IMR-90 (cell line): ENCODE results near the gene ANKRD44. TPM values are rescaled to one million over a fixed set of nuclear protein-coding genes. Genes with fewer than 3 reads are reported as not detected.
A peak's percentile ranks its signal among the peaks of the same experiment; 100 is the strongest.

Experiments
- ATAC-seq: fragments of 200-7000 bp; cut with Tn5 transposase; 2 replicates; pipeline ENCODE4 v1.9.1; 2020; ENCODE audit warnings: low read depth, mild to moderate bottlenecking, moderate library complexity
- BruUV-seq: library from RNA; stranded (reverse); fragments of 400-500 nt; replicated peaks from 2 replicates; lab custom pipeline; 2021; lab: Mats Ljungman, UMichigan
- CTCF ChIA-PET: fragments of 300-600 bp; formaldehyde crosslinking; extraction: SDS; loops from one replicate; lab custom pipeline; 2021; ENCODE audit warnings: antibody characterized with exemption; lab: Yijun Ruan, JAX
- POLR2A ChIA-PET: fragments of 300-600 bp; sonication (Branson Sonifier 250); formaldehyde crosslinking; loops from one replicate; lab custom pipeline; 2022; ENCODE audit warnings: antibody characterized with exemption; ENCODE audit not compliant: unreplicated experiment; lab: Charles Lee
- DNase-seq: peaks from one replicate; pipeline ENCODE4 v3.0.0; 2013
- H2AFZ ChIP-seq: replicated peaks from 2 replicates; pipeline ENCODE3; 2013; ENCODE audit warnings: low read length, mild to moderate bottlenecking; ENCODE audit not compliant: poor library complexity
- H2AK5ac ChIP-seq: 2 replicates; pipeline ENCODE4 v1.6.1; 2013; ENCODE audit warnings: low read depth, low read length, inconsistent platforms
- H2AK9ac ChIP-seq: replicated peaks from 2 replicates; pipeline ENCODE3; 2013; ENCODE audit warnings: mild to moderate bottlenecking, low read depth, low read length, moderate library complexity; ENCODE audit not compliant: poor library complexity
- H2BK120ac ChIP-seq: 2 replicates; pipeline ENCODE4 v1.6.1; 2013; ENCODE audit warnings: low read depth, low read length, inconsistent platforms
- H2BK15ac ChIP-seq: 3 replicates; pipeline ENCODE4 v1.6.1; 2013; ENCODE audit warnings: low read depth, low read length, inconsistent platforms
- H2BK20ac ChIP-seq: 2 replicates; pipeline ENCODE4 v1.6.1; 2013; ENCODE audit warnings: low read depth, mild to moderate bottlenecking, inconsistent platforms, low read length, moderate library complexity
- H2BK5ac ChIP-seq: 2 replicates; pipeline ENCODE4 v1.6.1; 2013; ENCODE audit warnings: mild to moderate bottlenecking, low read depth, low read length, inconsistent platforms; ENCODE audit not compliant: poor library complexity, severe bottlenecking
- H3K14ac ChIP-seq: replicated peaks from 2 replicates; pipeline ENCODE4 v1.6.1; 2013; ENCODE audit warnings: low read depth, low read length, inconsistent platforms
- H3K18ac ChIP-seq: 2 replicates; pipeline ENCODE4 v1.6.1; 2013; ENCODE audit warnings: low read depth, low read length, control low read depth
- H3K23ac ChIP-seq: 2 replicates; pipeline ENCODE4 v1.6.1; 2013; ENCODE audit warnings: low read depth, low read length, inconsistent platforms
- H3K27ac ChIP-seq: 2 replicates; pipeline ENCODE4 v1.5.1; 2013; ENCODE audit warnings: mild to moderate bottlenecking, control low read depth, low read length; ENCODE audit not compliant: insufficient read depth
- H3K27me3 ChIP-seq: 2 replicates; pipeline ENCODE4 v1.6.1; 2013; ENCODE audit warnings: low read length; ENCODE audit not compliant: control insufficient read depth, insufficient read depth
- H3K36me3 ChIP-seq: 2 replicates; pipeline ENCODE4 v1.6.1; 2013; ENCODE audit warnings: low read length, mixed read lengths; ENCODE audit not compliant: control insufficient read depth, insufficient read depth
- H3K4ac ChIP-seq: 2 replicates; pipeline ENCODE4 v1.6.1; 2013; ENCODE audit warnings: low read depth, low read length, inconsistent platforms
- H3K4me1 ChIP-seq: 2 replicates; pipeline ENCODE4 v1.6.1; 2013; ENCODE audit warnings: low read length, mixed read lengths; ENCODE audit not compliant: control insufficient read depth, insufficient read depth
- H3K4me2 ChIP-seq: 2 replicates; pipeline ENCODE4 v1.6.1; 2013; ENCODE audit warnings: low read depth, mild to moderate bottlenecking, control low read depth, low read length, moderate library complexity
- H3K4me3 ChIP-seq: 2 replicates; pipeline ENCODE4 v1.5.1; 2013; ENCODE audit warnings: low read depth, mild to moderate bottlenecking, control low read depth, low read length, moderate library complexity; ENCODE audit not compliant: insufficient read depth
- H3K56ac ChIP-seq: 2 replicates; pipeline ENCODE4 v1.6.1; 2013; ENCODE audit warnings: low read length, inconsistent platforms; ENCODE audit not compliant: insufficient read depth; ENCODE audit errors: extremely low read depth
- H3K79me1 ChIP-seq, 2 experiments: 2 replicates each; pipeline ENCODE4 v1.6.1; 2013; ENCODE audit warnings: low read length in 2 of 2, inconsistent platforms in 1 of 2, low read depth in 1 of 2
- H3K9ac ChIP-seq: 2 replicates; pipeline ENCODE4 v1.6.1; 2013; ENCODE audit warnings: low read depth, low read length, control low read depth
- H3K9me1 ChIP-seq: 2 replicates; pipeline ENCODE4 v1.6.1; 2013; ENCODE audit warnings: low read length, inconsistent platforms; ENCODE audit not compliant: insufficient read depth
- H3K9me3 ChIP-seq: 2 replicates; pipeline ENCODE4 v1.6.1; 2013; ENCODE audit warnings: low read length; ENCODE audit not compliant: control insufficient read depth, insufficient read depth
- H4K20me1 ChIP-seq: 2 replicates; pipeline ENCODE4 v1.6.1; 2013; ENCODE audit warnings: low read length, inconsistent platforms; ENCODE audit not compliant: insufficient read depth
- H4K5ac ChIP-seq: 2 replicates; pipeline ENCODE4 v1.6.1; 2013; ENCODE audit warnings: mild to moderate bottlenecking, low read depth, low read length, control low read depth
- H4K8ac ChIP-seq, 2 experiments: 2 replicates each; pipeline ENCODE4 v1.6.1; 2013; ENCODE audit warnings: low read depth in 2 of 2, low read length in 2 of 2, control low read depth in 1 of 2, inconsistent platforms in 1 of 2
- H4K91ac ChIP-seq: 2 replicates; pipeline ENCODE4 v1.6.1; 2013; ENCODE audit warnings: low read depth, low read length, inconsistent platforms; ENCODE audit not compliant: insufficient read depth
- BHLHE40 ChIP-seq: fragments of 150-350 bp; IDR thresholded peaks from 2 replicates; pipeline ENCODE4 v1.6.1; 2016; ENCODE audit warnings: mild to moderate bottlenecking, low read depth, low read length
- CEBPB ChIP-seq: IDR thresholded peaks from 2 replicates; pipeline ENCODE4 v1.6.1; 2012; ENCODE audit warnings: low read depth, low read length, improper control_type of control experiment
- CHD1 ChIP-seq: IDR thresholded peaks from 2 replicates; pipeline ENCODE4 v1.6.1; 2012; ENCODE audit warnings: low read depth, low read length, improper control_type of control experiment
- ELK1 ChIP-seq: fragments of 150-350 bp; IDR thresholded peaks from 2 replicates; pipeline ENCODE4 v1.6.1; 2016; ENCODE audit warnings: low read depth, mild to moderate bottlenecking, low read length, moderate library complexity, borderline replicate concordance
- FOS ChIP-seq: fragments of 150-350 bp; IDR thresholded peaks from 2 replicates; pipeline ENCODE4 v1.6.1; 2016; ENCODE audit warnings: low read depth, low read length
- MAZ ChIP-seq: IDR thresholded peaks from 2 replicates; pipeline ENCODE4 v1.6.1; 2012; ENCODE audit warnings: low read depth, mild to moderate bottlenecking, low read length, improper control_type of control experiment, moderate library complexity, borderline replicate concordance
- NFE2L2 ChIP-seq: fragments of 150-350 bp; IDR thresholded peaks from 2 replicates; pipeline ENCODE4 v1.6.1; 2016; ENCODE audit warnings: low read depth, mild to moderate bottlenecking, low read length
- RCOR1 ChIP-seq: IDR thresholded peaks from 2 replicates; pipeline ENCODE4 v1.6.1; 2012; ENCODE audit warnings: mild to moderate bottlenecking, low read length, improper control_type of control experiment; ENCODE audit not compliant: insufficient replicate concordance
- RFX5 ChIP-seq: IDR thresholded peaks from 2 replicates; pipeline ENCODE4 v1.8.0; 2012; ENCODE audit warnings: low read depth, mild to moderate bottlenecking, low read length, moderate library complexity
- SMC3 ChIP-seq: fragments of 150-350 bp; IDR thresholded peaks from 2 replicates; pipeline ENCODE4 v1.6.1; 2016; ENCODE audit warnings: low read depth, mild to moderate bottlenecking, antibody characterized with exemption, low read length, moderate library complexity
- USF2 ChIP-seq: fragments of 150-350 bp; IDR thresholded peaks from 2 replicates; pipeline ENCODE4 v1.6.1; 2017; ENCODE audit warnings: mild to moderate bottlenecking, antibody characterized with exemption, low read length, low read depth
- WGBS, 2 experiments: methylation state at CpG; one replicate each; pipeline versions ENCODE4 v1.1.5 to v1.1.7; 2013; ENCODE audit warnings: missing lambda C conversion rate in 2 of 2; ENCODE audit not compliant: insufficient read length in 1 of 2; ENCODE audit errors: extremely low coverage in 2 of 2; 5-methylcytosine and 5-hydroxymethylcytosine counted together
- dilution Hi-C: fragments of 300-500 bp; cut with HindIII; formaldehyde crosslinking; loops from one replicate; pipeline ENCODE4 v1.14.3; 2018; ENCODE audit warnings: low sequenced_read_pairs; ENCODE audit not compliant: unreplicated experiment
- in situ Hi-C: fragments of 300-500 bp; cut with MboI; formaldehyde crosslinking; loops from 3 replicates; pipeline ENCODE4 v1.14.3; 2019; ENCODE audit warnings: low sequenced_read_pairs, inconsistent platforms, mixed read lengths
- intact Hi-C: fragments of 100-400 bp; cut with micrococcal nuclease; formaldehyde crosslinking; loops from 2 replicates; pipeline ENCODE4 v1.10.0; 2022
- polyA plus RNA-seq, 3 experiments: library from polyadenylated mRNA; depleted of rRNA; stranded (reverse); fragments of >200 nt; gene quantifications; 2 replicates each; pipeline ENCODE4 v1.2.3, GENCODE V29; 2012; ENCODE audit warnings: low replicate concordance in 1 of 3
- total RNA-seq: library from RNA; depleted of rRNA; stranded (reverse); fragments of >200 nt; gene quantifications from 2 replicates; pipeline ENCODE4 v1.2.3, GENCODE V29; 2012
- TF ChIP-seq, protein P1 (sequence below): conservative IDR thresholded peaks from 2 replicates; pipeline ENCODE4 v1.5.1; 2012; ENCODE audit warnings: mild to moderate bottlenecking, low read depth, low read length, improper control_type of control experiment

The ANKRD44 gene
- total and polyA plus RNA-seq, 2 of the 4 experiments (the other 2 are of a cell fraction) = 5.2 to 15.6 TPM

GRCh38 chr2:197215748-197216360 is 94.7 kb downstream of the ANKRD44 start:
- H3K56ac ChIP-seq = no peak overlapping the region
- no peaks in the 10 kb centered on the region for H3K36me3 ChIP-seq
- H3K9ac ChIP-seq = no peak overlapping the region
- peaks cover 0 to 9% of the 10 kb centered on the region in 2 experiments; a peak in 1 of 4 replicates for H3K79me1 ChIP-seq
- DNase-seq (peak; percentile 47), ATAC-seq (peak; percentile 63; the same call in 1 of the 2 replicates)
- TF ChIP-seq SMC3 (no peak), RCOR1 (no peak), NFE2L2 (no peak), RFX5 (no peak), ELK1 (no peak), CHD1 (no peak), CEBPB (no peak), BHLHE40 (no peak), FOS (no peak), USF2 (no peak), MAZ (no peak)
- TF ChIP-seq, protein P1, sequence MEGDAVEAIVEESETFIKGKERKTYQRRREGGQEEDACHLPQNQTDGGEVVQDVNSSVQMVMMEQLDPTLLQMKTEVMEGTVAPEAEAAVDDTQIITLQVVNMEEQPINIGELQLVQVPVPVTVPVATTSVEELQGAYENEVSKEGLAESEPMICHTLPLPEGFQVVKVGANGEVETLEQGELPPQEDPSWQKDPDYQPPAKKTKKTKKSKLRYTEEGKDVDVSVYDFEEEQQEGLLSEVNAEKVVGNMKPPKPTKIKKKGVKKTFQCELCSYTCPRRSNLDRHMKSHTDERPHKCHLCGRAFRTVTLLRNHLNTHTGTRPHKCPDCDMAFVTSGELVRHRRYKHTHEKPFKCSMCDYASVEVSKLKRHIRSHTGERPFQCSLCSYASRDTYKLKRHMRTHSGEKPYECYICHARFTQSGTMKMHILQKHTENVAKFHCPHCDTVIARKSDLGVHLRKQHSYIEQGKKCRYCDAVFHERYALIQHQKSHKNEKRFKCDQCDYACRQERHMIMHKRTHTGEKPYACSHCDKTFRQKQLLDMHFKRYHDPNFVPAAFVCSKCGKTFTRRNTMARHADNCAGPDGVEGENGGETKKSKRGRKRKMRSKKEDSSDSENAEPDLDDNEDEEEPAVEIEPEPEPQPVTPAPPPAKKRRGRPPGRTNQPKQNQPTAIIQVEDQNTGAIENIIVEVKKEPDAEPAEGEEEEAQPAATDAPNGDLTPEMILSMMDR = no peak
- 0 out of 2 replicates have a peak overlapping the region, but pooled peaks have one; percentile 13 for H3K14ac ChIP-seq
- no peak overlapping the region for H3K4ac ChIP-seq
- no peak overlapping the region for H2BK5ac ChIP-seq
- H2BK15ac ChIP-seq = no peak overlapping the region
- H3K18ac ChIP-seq = no peak overlapping the region
- dilution Hi-C loops (no loop called here), intact Hi-C loops (no loop called here), in situ Hi-C loops (no loop called here)
- H4K8ac ChIP-seq = no peak overlapping the region
- WGBS, 2 experiments = no CpG with 5 or more reads among the region's 3 CpGs
- no peak overlapping the region for H3K4me2 ChIP-seq
- no peak overlapping the region for H2AK9ac ChIP-seq
- CTCF ChIA-PET = no interaction called here
- no peaks in the 10 kb centered on the region for H3K27me3 ChIP-seq
- no peak overlapping the region for H3K27ac ChIP-seq
- H3K4me1 ChIP-seq = peaks cover 5% of the 10 kb centered on the region
- no peak overlapping the region for H3K23ac ChIP-seq
- H2BK20ac ChIP-seq = peak overlapping the region; percentile 52; the same call in 1 of the 2 replicates
- H3K4me3 ChIP-seq = no peak overlapping the region
- peak overlapping the region; percentile 21; the same call in 1 of the 2 replicates for H2BK120ac ChIP-seq
- BruUV-seq = no TSS peak
- H4K20me1 ChIP-seq = no peaks in the 10 kb centered on the region
- H4K91ac ChIP-seq = no peak overlapping the region
- no peaks in the 10 kb centered on the region for H3K9me3 ChIP-seq
- H4K5ac ChIP-seq = no peak overlapping the region
- H3K9me1 ChIP-seq = peaks cover 12% of the 10 kb centered on the region
- no peak overlapping the region for H2AFZ ChIP-seq
- H2AK5ac ChIP-seq = no peak overlapping the region
- POLR2A ChIA-PET = no interaction called here
